Mammary epithelial cell (primary cell): ENCODE measurements around the gene SMYD4.

Experiments used
- CTCF ChIP-seq, 2 donors: IDR thresholded peaks in 1 of 2; conservative IDR thresholded peaks in 1 of 2; 2 replicates each; pipeline ENCODE4 v1.5.1; 2011 to 2012; ENCODE audit warnings: inconsistent platforms in 2 of 2, low read length in 2 of 2, mild to moderate bottlenecking in 2 of 2, control low read depth in 1 of 2, low read depth in 1 of 2; ENCODE audit not compliant: insufficient read depth in 1 of 2; ENCODE audit errors: extremely low read depth in 1 of 2
- EZH2 ChIP-seq: IDR thresholded peaks from 2 replicates; pipeline ENCODE4 v1.6.1; 2012; ENCODE audit warnings: low read length, inconsistent platforms, borderline replicate concordance

GRCh38 chr17:1853698-1854097 lies 24.0 kb upstream of the SMYD4 start:
- TF ChIP-seq CTCF (conservative IDR thresholded peaks at IDR 0.05 in 1 of 2, IDR thresholded peaks at IDR 0.05 in 1 of 2; ENCODE audit: extremely low read depth in 1 of 2, insufficient read depth in 1 of 2, low read depth in 1 of 2, low read length in 2 of 2) (no peak), EZH2 (no peak)
